NT2/D1 (cell line): ENCODE measurements around the gene CACNA2D4.

Source experiments
- SUZ12 ChIP-seq: IDR thresholded peaks from 2 replicates; pipeline ENCODE4 v1.6.1; 2011; ENCODE audit not compliant: insufficient read length, insufficient read depth; ENCODE audit errors: extremely low read depth
- YY1 ChIP-seq: IDR thresholded peaks from 2 replicates; pipeline ENCODE4 v1.6.1; 2011; ENCODE audit not compliant: insufficient read length, insufficient read depth
- ZNF274 ChIP-seq: IDR thresholded peaks from 2 replicates; pipeline ENCODE4 v1.6.1; 2011; ENCODE audit warnings: mild to moderate bottlenecking, low read depth, low read length

DNA sequence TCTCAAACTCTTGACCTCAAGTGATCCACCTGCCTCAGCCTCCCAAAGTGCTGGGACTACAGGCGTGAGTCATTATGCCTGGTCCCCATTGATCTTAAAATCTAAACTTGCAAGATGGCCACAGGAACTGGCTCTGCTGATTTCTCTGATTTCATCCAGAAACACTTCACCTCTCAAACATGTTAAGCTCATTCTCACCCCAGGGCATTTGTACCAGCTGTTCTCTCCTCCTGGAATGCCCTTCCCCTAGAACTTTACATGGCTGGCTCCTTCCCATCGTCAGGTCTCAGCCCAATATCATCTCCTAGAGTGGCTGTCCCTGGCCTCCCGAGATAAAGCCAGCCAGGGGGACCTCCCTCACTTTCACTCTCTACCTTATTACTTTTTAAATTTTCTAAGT, 103.3 kb downstream of the CACNA2D4 start:
- no peak for TF ChIP-seq ZNF274
- no peak for TF ChIP-seq SUZ12
- no peak for TF ChIP-seq YY1
